Measurements from ENCODE around the gene HELLS.

DNA sequence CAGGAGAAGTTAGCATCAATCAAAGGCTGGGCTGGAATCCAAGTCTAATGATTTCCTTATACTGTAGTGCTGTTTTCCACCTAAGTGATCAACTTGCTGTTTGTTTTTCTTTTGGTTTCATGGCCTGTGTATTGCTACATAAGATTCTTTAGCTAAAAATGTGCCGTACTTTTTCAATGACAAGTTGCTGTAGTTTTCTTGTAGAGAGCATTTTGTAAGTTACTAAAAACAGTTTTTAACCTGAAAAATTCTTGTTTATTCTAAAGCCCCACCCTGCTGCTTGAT lies 1.3 kb downstream of the HELLS start:
- TF ChIP-seq, protein P1, sequence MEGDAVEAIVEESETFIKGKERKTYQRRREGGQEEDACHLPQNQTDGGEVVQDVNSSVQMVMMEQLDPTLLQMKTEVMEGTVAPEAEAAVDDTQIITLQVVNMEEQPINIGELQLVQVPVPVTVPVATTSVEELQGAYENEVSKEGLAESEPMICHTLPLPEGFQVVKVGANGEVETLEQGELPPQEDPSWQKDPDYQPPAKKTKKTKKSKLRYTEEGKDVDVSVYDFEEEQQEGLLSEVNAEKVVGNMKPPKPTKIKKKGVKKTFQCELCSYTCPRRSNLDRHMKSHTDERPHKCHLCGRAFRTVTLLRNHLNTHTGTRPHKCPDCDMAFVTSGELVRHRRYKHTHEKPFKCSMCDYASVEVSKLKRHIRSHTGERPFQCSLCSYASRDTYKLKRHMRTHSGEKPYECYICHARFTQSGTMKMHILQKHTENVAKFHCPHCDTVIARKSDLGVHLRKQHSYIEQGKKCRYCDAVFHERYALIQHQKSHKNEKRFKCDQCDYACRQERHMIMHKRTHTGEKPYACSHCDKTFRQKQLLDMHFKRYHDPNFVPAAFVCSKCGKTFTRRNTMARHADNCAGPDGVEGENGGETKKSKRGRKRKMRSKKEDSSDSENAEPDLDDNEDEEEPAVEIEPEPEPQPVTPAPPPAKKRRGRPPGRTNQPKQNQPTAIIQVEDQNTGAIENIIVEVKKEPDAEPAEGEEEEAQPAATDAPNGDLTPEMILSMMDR (conservative IDR thresholded peaks at IDR 0.05; ENCODE audit: low read length) = no peak
- no peak for TF ChIP-seq EZH2phosphoT487 (IDR thresholded peaks at IDR 0.05; ENCODE audit: borderline replicate concordance, low read depth, low read length)
